Measurements from ENCODE around the gene TCEANC2.

TCEANC2 gene

GRCh38 chr1:54121482-54122134, 68.2 kb downstream of the TCEANC2 start:
- no peaks in the 10 kb centered on the region for H3K9me3 ChIP-seq (ENCODE audit: control insufficient read depth, insufficient read depth, low read length)
- H3K36me3 ChIP-seq (ENCODE audit: insufficient read depth, low read length) = no peaks in the 10 kb centered on the region
- peak overlapping the region; percentile 56; the same call in 1 of the 2 replicates for H3K9ac ChIP-seq (ENCODE audit: low read depth, low read length)
- H3K4me1 ChIP-seq (ENCODE audit: insufficient read depth, low read length) = peaks cover 15% of the 10 kb centered on the region

DNA sequence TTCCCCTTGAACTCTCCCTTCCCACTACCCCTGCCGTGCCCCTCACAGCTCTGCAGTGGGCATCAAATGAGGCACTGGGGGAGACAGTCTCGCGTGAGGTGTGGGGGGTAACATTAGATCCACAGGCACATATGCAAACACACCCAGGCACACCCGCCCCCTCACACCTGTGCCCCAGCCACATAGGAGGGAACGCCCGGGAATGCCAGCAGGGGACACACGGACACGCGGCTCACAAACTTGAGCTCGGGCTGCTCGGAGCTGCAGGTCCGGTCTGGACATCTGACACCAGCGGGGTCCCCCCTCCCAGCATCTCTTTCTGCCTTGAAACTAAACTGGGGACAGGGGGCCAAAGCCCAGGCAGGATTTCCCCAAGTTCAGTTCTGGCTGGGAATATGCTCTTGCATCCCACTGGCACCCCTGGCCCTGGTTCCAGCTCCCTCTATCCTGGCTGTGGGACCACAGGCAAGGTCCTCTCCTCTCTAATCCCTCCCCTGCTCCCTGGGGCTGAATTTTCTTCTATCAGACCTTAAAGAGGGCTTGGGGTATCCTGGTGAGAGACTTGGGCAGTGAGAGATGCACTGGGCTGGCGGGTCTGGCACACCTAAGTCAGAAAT, 68.8 kb downstream of the TCEANC2 start:
- Histone ChIP-seq H3K4me1 (ENCODE audit: insufficient read depth, low read length) (peaks cover 15% of the 10 kb centered on the region), H3K9me3 (ENCODE audit: control insufficient read depth, insufficient read depth, low read length) (no peaks in the 10 kb centered on the region), H3K9ac (ENCODE audit: low read depth, low read length) (peak overlapping the region; percentile 56; the same call in 1 of the 2 replicates), H3K36me3 (ENCODE audit: insufficient read depth, low read length) (no peaks in the 10 kb centered on the region)

DNA sequence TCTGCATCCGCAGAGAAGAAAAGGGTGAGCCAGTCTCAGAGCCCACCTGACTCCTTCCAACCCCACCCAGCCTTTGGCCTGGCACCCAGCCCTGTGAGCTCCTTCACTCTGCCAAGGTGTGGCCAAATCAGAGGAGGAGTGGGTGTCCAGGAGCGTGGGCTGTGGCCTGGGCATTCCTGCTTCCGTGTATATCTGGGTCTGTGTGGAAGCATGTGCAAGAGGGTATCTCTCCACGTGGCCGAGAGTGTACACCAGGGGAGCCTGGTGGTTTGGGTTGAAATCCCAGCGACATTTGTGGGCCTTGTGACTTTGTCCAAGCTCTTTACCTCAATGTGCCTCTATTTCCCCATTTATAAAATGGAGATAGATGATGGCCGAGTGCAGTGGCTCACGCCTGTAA, 69.6 kb downstream of the TCEANC2 start:
- Histone ChIP-seq H3K9ac (ENCODE audit: low read depth, low read length) (no peak overlapping the region), H3K4me1 (ENCODE audit: insufficient read depth, low read length) (peaks cover 15% of the 10 kb centered on the region), H3K9me3 (ENCODE audit: control insufficient read depth, insufficient read depth, low read length) (no peaks in the 10 kb centered on the region), H3K36me3 (ENCODE audit: insufficient read depth, low read length) (no peaks in the 10 kb centered on the region)

DNA sequence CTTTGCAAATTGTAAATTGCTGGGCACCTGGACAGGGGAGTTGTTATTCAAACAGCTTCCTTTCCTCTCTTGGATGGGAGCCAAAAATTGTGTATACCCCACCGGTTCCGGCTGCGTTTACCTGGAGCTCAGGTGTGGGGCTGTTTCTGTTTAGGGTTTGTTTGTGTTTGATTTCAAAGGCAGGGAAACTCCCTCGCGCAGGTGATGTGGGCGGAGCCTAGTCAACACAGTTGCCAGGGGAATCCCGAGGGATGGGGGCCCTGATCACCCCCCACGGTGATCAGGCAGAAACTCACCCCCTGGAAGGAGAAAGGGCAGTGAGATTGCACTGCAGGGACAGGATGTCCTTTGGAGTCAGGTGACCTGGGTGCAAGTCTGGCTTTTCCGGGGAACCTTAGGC, 71.1 kb downstream of the TCEANC2 start:
- Histone ChIP-seq H3K9me3 (ENCODE audit: control insufficient read depth, insufficient read depth, low read length) (no peaks in the 10 kb centered on the region), H3K4me1 (ENCODE audit: insufficient read depth, low read length) (peaks cover 15% of the 10 kb centered on the region), H3K36me3 (ENCODE audit: insufficient read depth, low read length) (no peaks in the 10 kb centered on the region), H3K9ac (ENCODE audit: low read depth, low read length) (no peak overlapping the region)

- H3K9me3 ChIP-seq (ENCODE audit: control insufficient read depth, insufficient read depth, low read length) = no peaks in the 10 kb centered on the region
- no peak overlapping the region for H3K9ac ChIP-seq (ENCODE audit: low read depth, low read length)
- no peaks in the 10 kb centered on the region for H3K36me3 ChIP-seq (ENCODE audit: insufficient read depth, low read length)
- H3K4me1 ChIP-seq (ENCODE audit: insufficient read depth, low read length) = peaks cover 15% of the 10 kb centered on the region
These were observed 71.5 kb downstream of the TCEANC2 start for GRCh38 chr1:54124906-54125305.

GRCh38 chr1:54125386-54126070, 72.1 kb downstream of the TCEANC2 start:
- Histone ChIP-seq H3K4me1 (ENCODE audit: insufficient read depth, low read length) (peaks cover 15% of the 10 kb centered on the region), H3K9me3 (ENCODE audit: control insufficient read depth, insufficient read depth, low read length) (no peaks in the 10 kb centered on the region), H3K36me3 (ENCODE audit: insufficient read depth, low read length) (no peaks in the 10 kb centered on the region), H3K9ac (ENCODE audit: low read depth, low read length) (no peak overlapping the region)

DNA sequence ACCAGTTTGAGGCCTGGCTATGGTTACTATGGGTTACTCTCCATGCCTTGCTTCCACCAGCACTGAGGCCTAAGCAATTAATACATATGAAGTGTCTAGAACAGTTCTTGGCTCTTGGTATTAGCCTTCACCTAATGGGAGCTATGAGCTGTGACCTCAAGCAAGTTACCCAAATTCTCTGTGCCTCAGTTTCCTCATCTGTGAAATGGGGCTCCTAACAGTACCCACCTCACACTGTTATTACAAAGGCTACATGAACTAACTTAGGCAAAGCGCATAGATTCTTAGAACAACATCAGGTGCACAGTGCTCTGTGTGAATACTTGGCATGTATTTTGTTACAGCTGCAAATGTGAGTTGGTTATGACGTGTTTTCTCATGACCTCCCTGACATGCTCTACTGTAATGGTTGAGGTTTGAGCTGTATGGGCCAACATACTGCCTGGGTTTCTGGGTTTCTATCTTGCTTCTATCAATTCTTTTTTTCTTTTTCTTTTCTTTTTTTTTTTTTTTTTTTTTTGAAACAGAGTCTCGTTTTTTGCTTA, 72.9 kb downstream of the TCEANC2 start:
- Histone ChIP-seq H3K4me1 (ENCODE audit: insufficient read depth, low read length) (peaks cover 13% of the 10 kb centered on the region), H3K36me3 (ENCODE audit: insufficient read depth, low read length) (no peaks in the 10 kb centered on the region), H3K9ac (ENCODE audit: low read depth, low read length) (no peak overlapping the region), H3K9me3 (ENCODE audit: control insufficient read depth, insufficient read depth, low read length) (no peaks in the 10 kb centered on the region)

GRCh38 chr1:54127594-54128300, 74.3 kb downstream of the TCEANC2 start:
- Histone ChIP-seq H3K4me1 (ENCODE audit: insufficient read depth, low read length) (peaks cover 12% of the 10 kb centered on the region), H3K9me3 (ENCODE audit: control insufficient read depth, insufficient read depth, low read length) (no peaks in the 10 kb centered on the region), H3K9ac (ENCODE audit: low read depth, low read length) (no peak overlapping the region), H3K36me3 (ENCODE audit: insufficient read depth, low read length) (no peaks in the 10 kb centered on the region)

- H3K9me3 ChIP-seq (ENCODE audit: control insufficient read depth, insufficient read depth, low read length) = no peaks in the 10 kb centered on the region
- no peaks in the 10 kb centered on the region for H3K36me3 ChIP-seq (ENCODE audit: insufficient read depth, low read length)
- no peak overlapping the region for H3K9ac ChIP-seq (ENCODE audit: low read depth, low read length)
- H3K4me1 ChIP-seq (ENCODE audit: insufficient read depth, low read length) = peaks cover under 1% of the 10 kb centered on the region; the same call in 1 of the 2 replicates
These were observed 76.5 kb downstream of the TCEANC2 start for GRCh38 chr1:54129858-54130257.

- no peak overlapping the region for H3K9ac ChIP-seq (ENCODE audit: low read depth, low read length)
- no peaks in the 10 kb centered on the region for H3K36me3 ChIP-seq (ENCODE audit: insufficient read depth, low read length)
- H3K9me3 ChIP-seq (ENCODE audit: control insufficient read depth, insufficient read depth, low read length) = no peaks in the 10 kb centered on the region
- peaks cover 14% of the 10 kb centered on the region for H3K4me1 ChIP-seq (ENCODE audit: insufficient read depth, low read length)
These were observed 78.0 kb downstream of the TCEANC2 start for GRCh38 chr1:54131419-54131818.

DNA sequence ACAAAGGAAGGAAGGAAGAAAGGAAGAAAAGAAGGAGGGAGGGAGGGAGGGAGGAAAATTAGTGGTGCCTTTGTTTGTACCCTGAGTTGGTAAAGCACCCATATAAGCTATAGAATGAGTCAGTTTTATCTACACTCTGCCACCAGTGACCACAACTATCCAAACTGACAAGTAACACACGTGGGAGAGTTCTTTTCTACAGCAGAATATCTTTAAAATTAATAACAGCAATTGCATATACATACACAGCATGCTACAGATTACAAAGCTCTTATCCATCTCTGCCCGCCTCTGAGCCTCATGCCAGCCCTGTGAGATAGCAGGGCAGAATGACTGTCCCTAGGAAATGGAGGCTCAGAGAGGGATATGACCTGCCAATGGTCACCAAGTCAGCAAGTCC, 79.1 kb downstream of the TCEANC2 start:
- H3K36me3 ChIP-seq (ENCODE audit: insufficient read depth, low read length) = no peaks in the 10 kb centered on the region
- peaks cover 25% of the 10 kb centered on the region for H3K4me1 ChIP-seq (ENCODE audit: insufficient read depth, low read length)
- H3K9ac ChIP-seq (ENCODE audit: low read depth, low read length) = no peak overlapping the region
- no peaks in the 10 kb centered on the region for H3K9me3 ChIP-seq (ENCODE audit: control insufficient read depth, insufficient read depth, low read length)

- H3K9ac ChIP-seq (ENCODE audit: low read depth, low read length) = no peak overlapping the region
- no peaks in the 10 kb centered on the region for H3K36me3 ChIP-seq (ENCODE audit: insufficient read depth, low read length)
- H3K4me1 ChIP-seq (ENCODE audit: insufficient read depth, low read length) = peaks cover 28% of the 10 kb centered on the region
- no peaks in the 10 kb centered on the region for H3K9me3 ChIP-seq (ENCODE audit: control insufficient read depth, insufficient read depth, low read length)
These were observed 80.9 kb downstream of the TCEANC2 start for GRCh38 chr1:54134295-54134694.

DNA sequence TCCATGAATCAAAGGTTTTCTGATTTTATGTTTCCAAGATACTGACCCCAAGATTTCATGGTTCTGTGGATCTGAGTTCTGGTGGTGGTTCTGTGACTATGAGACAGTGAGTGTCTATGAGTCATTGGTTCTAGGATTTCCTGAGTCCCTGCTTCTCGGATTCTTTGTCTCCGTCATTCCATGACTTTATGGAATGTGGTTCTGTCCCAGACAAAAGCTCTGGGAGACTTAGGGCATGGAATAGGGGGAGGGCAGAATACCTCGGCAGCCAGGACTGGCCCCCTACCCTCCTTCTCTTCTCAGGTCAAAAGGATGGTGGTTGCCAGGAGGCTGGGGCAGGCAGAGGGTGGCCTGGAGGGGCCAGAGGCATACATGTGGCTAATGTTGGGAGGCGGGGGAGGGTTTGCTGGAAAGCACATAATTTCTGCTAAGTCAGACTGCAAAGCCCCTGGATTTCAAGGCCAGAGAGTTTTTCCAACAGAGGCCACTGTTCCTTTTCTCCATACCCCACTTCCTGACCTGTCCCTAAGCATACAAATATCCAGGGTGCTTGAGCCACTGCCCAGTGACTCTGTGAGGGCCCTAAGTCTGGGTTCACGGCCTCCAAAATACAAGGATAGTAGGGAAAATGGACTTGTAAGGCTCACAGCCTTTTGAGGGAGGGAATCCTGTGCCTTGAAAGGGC, 82.2 kb downstream of the TCEANC2 start:
- Histone ChIP-seq H3K9me3 (ENCODE audit: control insufficient read depth, insufficient read depth, low read length) (no peaks in the 10 kb centered on the region), H3K4me1 (ENCODE audit: insufficient read depth, low read length) (peaks cover 28% of the 10 kb centered on the region), H3K9ac (ENCODE audit: low read depth, low read length) (no peak overlapping the region), H3K36me3 (ENCODE audit: insufficient read depth, low read length) (no peaks in the 10 kb centered on the region)

Data from ES-I3 (cell line).